GM12891 (cell line): Measurements from ENCODE around the gene CLCF1.
"Not testable (repeated sequence)": the region's sequence is repeated elsewhere in the genome, so short reads cannot be mapped to it uniquely, and the experiment has no call there.

Source experiments
- PAX5 ChIP-seq: IDR thresholded peaks from 2 replicates; pipeline ENCODE4 v1.6.1; 2011; ENCODE audit warnings: low read length, moderate library complexity, mild to moderate bottlenecking; ENCODE audit not compliant: insufficient read depth, severe bottlenecking
- POLR2A ChIP-seq: IDR thresholded peaks from 2 replicates; pipeline ENCODE4 v1.6.1; 2011; ENCODE audit warnings: low read depth, low read length, control low read depth
- POLR2AphosphoS5 ChIP-seq: IDR thresholded peaks from 2 replicates; pipeline ENCODE4 v1.6.1; 2011; ENCODE audit warnings: low read depth, low read length, control low read depth
- TAF1 ChIP-seq: IDR thresholded peaks from 2 replicates; pipeline ENCODE4 v1.6.1; 2011; ENCODE audit warnings: low read depth, low read length, control low read depth

- TF ChIP-seq POLR2A, PAX5, POLR2AphosphoS5, TAF1: not testable (repeated sequence)
These were observed 29.7 kb upstream of the CLCF1 start for GRCh38 chr11:67403085-67403484.
